Glomerular visceral epithelial cell (primary cell): ENCODE results near the gene CCDC121.

ENCODE experiments used
- DNase-seq: peaks from one replicate; pipeline ENCODE4 v3.0.0-alpha.2; 2016; ENCODE audit errors: extremely low spot score

Gene CCDC121

GRCh38 chr2:27582129-27582694 lies 46.6 kb downstream of the CCDC121 start:
- DNase-seq: no peak

- DNase-seq: no peak
Measured at GRCh38 chr2:27581417-27582128, 47.2 kb downstream of the CCDC121 start.
